RWPE2 (cell line): Measurements from ENCODE around the gene WBP2NL.

Experiments
- ATAC-seq: fragments of 200-7000 bp; cut with Tn5 transposase; 3 replicates; pipeline ENCODE4 v1.9.1; 2021; ENCODE audit warnings: low read depth
- DNase-seq: peaks from one replicate; pipeline ENCODE4 v3.0.0-alpha.2; 2020; ENCODE audit warnings: low spot score
- H3K27ac ChIP-seq: fragments of 450-650 bp; 2 replicates; pipeline ENCODE4 v1.5.1; 2017; ENCODE audit warnings: mild to moderate bottlenecking; ENCODE audit not compliant: poor library complexity, severe bottlenecking
- H3K27me3 ChIP-seq: fragments of 250-450 bp; sonication (Bioruptor Pico); 2 replicates; pipeline ENCODE4 v1.5.1; 2021; ENCODE audit warnings: mild to moderate bottlenecking, moderate library complexity; ENCODE audit not compliant: insufficient read depth, poor library complexity, severe bottlenecking
- H3K36me3 ChIP-seq: fragments of 250-450 bp; sonication (Bioruptor Pico); 2 replicates; pipeline ENCODE4 v1.5.1; 2020; ENCODE audit warnings: low read depth, mild to moderate bottlenecking, moderate library complexity
- H3K4me1 ChIP-seq: fragments of 250-450 bp; sonication (Bioruptor Pico); 2 replicates; pipeline ENCODE4 v1.5.1; 2021; ENCODE audit warnings: mild to moderate bottlenecking, moderate library complexity; ENCODE audit not compliant: insufficient read depth, poor library complexity, severe bottlenecking
- H3K4me3 ChIP-seq: fragments of 250-450 bp; sonication (Bioruptor Pico); 2 replicates; pipeline ENCODE4 v1.5.1; 2021; ENCODE audit warnings: mild to moderate bottlenecking, moderate library complexity; ENCODE audit not compliant: severe bottlenecking
- H3K9me3 ChIP-seq: fragments of 250-450 bp; sonication (Bioruptor Pico); 2 replicates; pipeline ENCODE4 v1.5.1; 2021; ENCODE audit warnings: mild to moderate bottlenecking, moderate library complexity; ENCODE audit not compliant: severe bottlenecking
- TF ChIP-seq, protein P1 (sequence below): fragments of 450-650 bp; IDR thresholded peaks from one replicate; pipeline ENCODE4 v1.5.1; 2017; ENCODE audit warnings: mild to moderate bottlenecking, moderate library complexity; ENCODE audit not compliant: poor library complexity, severe bottlenecking

WBP2NL gene

DNA sequence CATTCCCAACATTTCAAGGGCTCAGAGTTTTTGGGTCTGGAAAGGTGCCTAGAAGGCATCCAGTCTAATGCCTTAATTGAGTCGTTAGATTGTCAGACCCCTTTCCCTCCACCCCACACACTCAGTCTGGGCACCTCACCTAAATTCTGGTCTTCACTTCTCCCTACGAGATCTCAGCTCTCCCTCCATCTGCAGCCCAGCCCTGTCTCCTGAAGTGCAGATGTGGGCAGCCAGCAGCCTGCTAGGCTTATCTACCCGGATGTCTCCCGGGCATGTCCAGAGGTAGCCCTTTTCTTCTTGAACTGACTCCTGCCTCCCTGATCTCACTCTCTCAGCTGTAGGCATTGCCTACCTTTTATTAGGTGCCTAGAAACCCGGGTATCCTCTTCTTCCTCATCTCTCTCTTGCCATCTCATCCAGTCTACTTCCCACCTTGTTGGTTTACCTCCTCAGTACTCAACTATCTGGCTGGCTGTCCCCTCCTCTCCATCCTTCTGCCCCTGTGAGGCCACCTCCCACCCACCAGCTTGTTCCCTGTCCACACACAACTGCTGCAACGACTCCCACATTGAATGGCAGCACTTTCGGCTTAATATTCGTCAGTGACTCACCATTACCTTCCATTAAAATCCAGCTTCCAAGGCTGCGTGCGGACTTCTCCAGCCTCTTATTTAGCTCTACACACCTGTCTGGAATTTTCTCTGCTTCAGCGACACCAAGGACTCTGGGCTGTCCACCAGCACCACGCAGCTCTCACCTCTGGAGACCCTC is 23.1 kb upstream of the WBP2NL start:
- no peaks in the 10 kb centered on the region for H3K36me3 ChIP-seq
- H3K27me3 ChIP-seq, result peaks cover 27% of the 10 kb centered on the region
- H3K4me1 ChIP-seq, result no peaks in the 10 kb centered on the region
- no peak overlapping the region for H3K4me3 ChIP-seq
- ATAC-seq, result no peak
- TF ChIP-seq, protein P1, sequence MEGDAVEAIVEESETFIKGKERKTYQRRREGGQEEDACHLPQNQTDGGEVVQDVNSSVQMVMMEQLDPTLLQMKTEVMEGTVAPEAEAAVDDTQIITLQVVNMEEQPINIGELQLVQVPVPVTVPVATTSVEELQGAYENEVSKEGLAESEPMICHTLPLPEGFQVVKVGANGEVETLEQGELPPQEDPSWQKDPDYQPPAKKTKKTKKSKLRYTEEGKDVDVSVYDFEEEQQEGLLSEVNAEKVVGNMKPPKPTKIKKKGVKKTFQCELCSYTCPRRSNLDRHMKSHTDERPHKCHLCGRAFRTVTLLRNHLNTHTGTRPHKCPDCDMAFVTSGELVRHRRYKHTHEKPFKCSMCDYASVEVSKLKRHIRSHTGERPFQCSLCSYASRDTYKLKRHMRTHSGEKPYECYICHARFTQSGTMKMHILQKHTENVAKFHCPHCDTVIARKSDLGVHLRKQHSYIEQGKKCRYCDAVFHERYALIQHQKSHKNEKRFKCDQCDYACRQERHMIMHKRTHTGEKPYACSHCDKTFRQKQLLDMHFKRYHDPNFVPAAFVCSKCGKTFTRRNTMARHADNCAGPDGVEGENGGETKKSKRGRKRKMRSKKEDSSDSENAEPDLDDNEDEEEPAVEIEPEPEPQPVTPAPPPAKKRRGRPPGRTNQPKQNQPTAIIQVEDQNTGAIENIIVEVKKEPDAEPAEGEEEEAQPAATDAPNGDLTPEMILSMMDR, result no peak
- H3K27ac ChIP-seq, result no peak overlapping the region
- DNase-seq, result no peak
- H3K9me3 ChIP-seq, result no peaks in the 10 kb centered on the region

DNA sequence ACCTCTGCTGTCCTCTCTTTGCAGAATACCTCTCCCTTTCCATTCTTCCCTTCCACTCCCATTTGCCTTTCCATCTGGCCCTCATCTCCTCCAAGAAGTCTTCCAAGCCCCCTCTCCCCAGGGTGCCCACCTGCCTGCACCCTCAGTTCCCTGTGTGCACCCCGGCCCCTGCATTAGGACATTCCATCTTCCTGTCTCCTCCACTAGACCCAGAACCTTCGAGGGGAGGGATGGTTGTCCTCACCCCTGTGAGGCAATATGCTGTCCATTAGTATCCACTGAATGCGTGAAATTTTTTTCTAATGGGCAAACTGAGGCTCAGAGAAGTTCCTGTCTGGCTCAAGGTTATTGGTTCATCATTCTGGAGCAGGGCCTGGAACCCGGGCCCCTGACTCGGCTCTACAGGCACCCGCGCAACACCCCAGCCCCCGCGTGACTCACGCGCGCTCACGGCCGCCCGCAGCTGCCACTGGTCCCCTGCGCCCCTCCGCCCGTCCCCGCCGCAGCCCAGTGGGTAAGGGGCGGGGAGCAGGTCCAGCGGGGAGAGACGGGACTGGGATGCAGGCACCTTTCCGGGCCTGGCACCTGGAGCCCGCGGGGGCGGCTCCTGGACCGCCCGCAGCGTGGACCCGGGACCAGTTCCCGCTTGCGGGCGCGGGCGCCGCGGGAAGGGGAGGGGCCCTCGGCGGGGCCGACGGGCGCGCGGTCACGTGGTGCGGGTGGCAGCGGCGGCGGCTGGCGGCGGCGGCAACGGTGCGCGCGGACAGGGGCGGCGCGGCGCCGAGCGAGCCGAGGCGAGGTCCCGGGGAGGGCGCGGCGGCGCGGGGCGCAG is 22.3 kb upstream of the WBP2NL start:
- peaks cover 27% of the 10 kb centered on the region for H3K27me3 ChIP-seq
- ATAC-seq (peak; percentile 37), DNase-seq (no peak)
- H3K9me3 ChIP-seq, result no peaks in the 10 kb centered on the region
- H3K27ac ChIP-seq, result no peak overlapping the region
- H3K36me3 ChIP-seq, result no peaks in the 10 kb centered on the region
- H3K4me1 ChIP-seq, result no peaks in the 10 kb centered on the region
- peak overlapping the region; percentile 38 for H3K4me3 ChIP-seq
- TF ChIP-seq, protein P1, result no peak

DNA sequence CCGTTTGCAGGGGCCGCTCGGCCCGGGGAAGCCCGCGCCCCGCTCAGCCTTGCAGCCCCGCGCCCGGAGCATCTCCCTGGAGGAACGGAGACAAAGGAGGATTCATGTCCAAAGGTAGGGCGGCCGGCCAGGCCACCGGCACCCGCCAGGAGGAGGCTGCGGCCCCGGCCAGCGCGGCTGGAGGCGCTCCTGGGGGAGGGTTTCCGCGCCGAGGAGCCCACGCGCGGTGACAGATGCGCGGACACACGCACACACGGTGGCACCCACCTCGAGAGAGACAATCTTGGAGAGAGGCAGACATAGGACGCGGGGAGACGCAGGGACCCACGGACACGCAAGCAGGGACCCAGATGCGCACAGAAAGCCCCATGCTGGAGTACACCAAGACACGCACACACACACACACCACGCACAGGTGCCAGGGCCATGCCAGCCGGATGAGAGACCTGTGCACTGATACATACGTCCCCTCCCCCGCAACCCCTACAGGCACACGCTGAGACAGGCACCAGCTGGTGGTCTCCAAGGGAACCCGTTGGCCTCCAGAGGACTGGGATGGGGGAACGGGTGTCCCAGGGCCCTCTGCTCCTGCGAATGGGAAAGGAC is 21.5 kb upstream of the WBP2NL start:
- TF ChIP-seq, protein P1, result no peak
- peaks cover 27% of the 10 kb centered on the region for H3K27me3 ChIP-seq
- H3K9me3 ChIP-seq, result no peaks in the 10 kb centered on the region
- DNase-seq (no peak), ATAC-seq (no peak)
- H3K36me3 ChIP-seq, result no peaks in the 10 kb centered on the region
- H3K27ac ChIP-seq, result no peak overlapping the region
- H3K4me3 ChIP-seq, result peak overlapping the region; percentile 38
- H3K4me1 ChIP-seq, result no peaks in the 10 kb centered on the region

DNA sequence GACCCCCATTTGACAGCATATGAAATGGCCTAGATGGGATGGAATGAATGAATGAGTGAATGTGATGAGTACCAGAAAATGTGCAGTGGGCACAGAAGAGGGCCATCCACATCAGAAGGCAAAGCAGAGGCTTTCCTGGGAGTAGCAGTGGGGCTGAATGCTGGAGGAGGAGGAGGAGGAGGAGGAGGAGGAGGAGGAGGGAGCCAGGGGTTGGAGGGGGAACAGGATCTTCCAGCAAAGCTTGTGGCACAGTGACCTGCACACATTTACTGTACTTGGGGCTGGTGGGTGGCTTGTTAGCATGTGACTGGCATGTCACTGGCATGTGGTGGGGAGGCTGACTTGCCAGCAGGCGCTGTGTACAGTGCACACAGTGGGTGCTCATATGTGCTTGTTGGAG is 19.9 kb upstream of the WBP2NL start:
- H3K4me3 ChIP-seq, result no peak overlapping the region
- peaks cover 27% of the 10 kb centered on the region for H3K27me3 ChIP-seq
- H3K4me1 ChIP-seq, result no peaks in the 10 kb centered on the region
- H3K36me3 ChIP-seq, result no peaks in the 10 kb centered on the region
- ATAC-seq (no peak), DNase-seq (no peak)
- H3K27ac ChIP-seq, result no peak overlapping the region
- no peaks in the 10 kb centered on the region for H3K9me3 ChIP-seq
- TF ChIP-seq, protein P1, result no peak
